WERI-Rb-1 (cell line): ENCODE data around the gene TSPAN15.

Source experiments
- DNase-seq: peaks from one replicate; pipeline ENCODE4 v3.0.0-alpha.2; 2020
- H3K27ac ChIP-seq: fragments of 250-450 bp; sonication (Bioruptor Pico); 2 replicates; pipeline ENCODE4 v1.5.1; 2020; ENCODE audit warnings: mild to moderate bottlenecking, moderate library complexity
- H3K27me3 ChIP-seq: fragments of 250-450 bp; sonication (Bioruptor Pico); 2 replicates; pipeline ENCODE4 v1.5.1; 2021; ENCODE audit warnings: mild to moderate bottlenecking, low read depth, moderate library complexity; ENCODE audit not compliant: insufficient read depth, severe bottlenecking
- H3K36me3 ChIP-seq: fragments of 250-450 bp; sonication (Bioruptor Pico); 2 replicates; pipeline ENCODE4 v1.5.1; 2020; ENCODE audit warnings: mild to moderate bottlenecking, moderate library complexity
- H3K4me3 ChIP-seq: 2 replicates; pipeline ENCODE4 v1.5.1; 2011; ENCODE audit warnings: low read depth, mild to moderate bottlenecking, control low read depth, low read length
- H3K9me3 ChIP-seq: fragments of 250-450 bp; sonication (Bioruptor Pico); 2 replicates; pipeline ENCODE4 v1.5.1; 2021; ENCODE audit warnings: mild to moderate bottlenecking, moderate library complexity; ENCODE audit not compliant: severe bottlenecking
- TF ChIP-seq, protein P1 (sequence below): IDR thresholded peaks from 2 replicates; pipeline ENCODE4 v1.5.1; 2011; ENCODE audit warnings: low read depth, mild to moderate bottlenecking, control low read depth, inconsistent platforms, low read length

The TSPAN15 gene

GRCh38 chr10:69457771-69458237 lies 6.5 kb downstream of the TSPAN15 start:
- no peak overlapping the region for H3K4me3 ChIP-seq
- TF ChIP-seq, protein P1, sequence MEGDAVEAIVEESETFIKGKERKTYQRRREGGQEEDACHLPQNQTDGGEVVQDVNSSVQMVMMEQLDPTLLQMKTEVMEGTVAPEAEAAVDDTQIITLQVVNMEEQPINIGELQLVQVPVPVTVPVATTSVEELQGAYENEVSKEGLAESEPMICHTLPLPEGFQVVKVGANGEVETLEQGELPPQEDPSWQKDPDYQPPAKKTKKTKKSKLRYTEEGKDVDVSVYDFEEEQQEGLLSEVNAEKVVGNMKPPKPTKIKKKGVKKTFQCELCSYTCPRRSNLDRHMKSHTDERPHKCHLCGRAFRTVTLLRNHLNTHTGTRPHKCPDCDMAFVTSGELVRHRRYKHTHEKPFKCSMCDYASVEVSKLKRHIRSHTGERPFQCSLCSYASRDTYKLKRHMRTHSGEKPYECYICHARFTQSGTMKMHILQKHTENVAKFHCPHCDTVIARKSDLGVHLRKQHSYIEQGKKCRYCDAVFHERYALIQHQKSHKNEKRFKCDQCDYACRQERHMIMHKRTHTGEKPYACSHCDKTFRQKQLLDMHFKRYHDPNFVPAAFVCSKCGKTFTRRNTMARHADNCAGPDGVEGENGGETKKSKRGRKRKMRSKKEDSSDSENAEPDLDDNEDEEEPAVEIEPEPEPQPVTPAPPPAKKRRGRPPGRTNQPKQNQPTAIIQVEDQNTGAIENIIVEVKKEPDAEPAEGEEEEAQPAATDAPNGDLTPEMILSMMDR = no peak
- H3K27me3 ChIP-seq = no peaks in the 10 kb centered on the region
- H3K36me3 ChIP-seq = no peaks in the 10 kb centered on the region; the same call in 1 of the 2 replicates
- H3K27ac ChIP-seq = peak overlapping the region; percentile 55
- no peaks in the 10 kb centered on the region for H3K9me3 ChIP-seq
- peak; percentile 56 for DNase-seq

- TF ChIP-seq, protein P1 = no peak
- DNase-seq = peak; percentile 55
- Histone ChIP-seq H3K4me3 (no peak overlapping the region), H3K9me3 (no peaks in the 10 kb centered on the region), H3K27me3 (no peaks in the 10 kb centered on the region), H3K36me3 (no peaks in the 10 kb centered on the region; the same call in 1 of the 2 replicates), H3K27ac (peak overlapping the region; percentile 55)
Observed at GRCh38 chr10:69458430-69459100, 7.3 kb downstream of the TSPAN15 start.

GRCh38 chr10:69459101-69459790 lies 8.0 kb downstream of the TSPAN15 start:
- no peaks in the 10 kb centered on the region for H3K9me3 ChIP-seq
- no peak for DNase-seq
- TF ChIP-seq, protein P1 = no peak
- no peaks in the 10 kb centered on the region; the same call in 1 of the 2 replicates for H3K36me3 ChIP-seq
- H3K4me3 ChIP-seq = no peak overlapping the region
- H3K27me3 ChIP-seq = no peaks in the 10 kb centered on the region
- no peak overlapping the region; the same call in 1 of the 2 replicates for H3K27ac ChIP-seq

- H3K9me3 ChIP-seq = no peaks in the 10 kb centered on the region
- TF ChIP-seq, protein P1 = no peak
- peak; percentile 27 for DNase-seq
- H3K27ac ChIP-seq = no peak overlapping the region
- no peaks in the 10 kb centered on the region; the same call in 1 of the 2 replicates for H3K36me3 ChIP-seq
- no peaks in the 10 kb centered on the region for H3K27me3 ChIP-seq
- no peak overlapping the region for H3K4me3 ChIP-seq
Observed at GRCh38 chr10:69459893-69460575, 8.8 kb downstream of the TSPAN15 start.

DNA sequence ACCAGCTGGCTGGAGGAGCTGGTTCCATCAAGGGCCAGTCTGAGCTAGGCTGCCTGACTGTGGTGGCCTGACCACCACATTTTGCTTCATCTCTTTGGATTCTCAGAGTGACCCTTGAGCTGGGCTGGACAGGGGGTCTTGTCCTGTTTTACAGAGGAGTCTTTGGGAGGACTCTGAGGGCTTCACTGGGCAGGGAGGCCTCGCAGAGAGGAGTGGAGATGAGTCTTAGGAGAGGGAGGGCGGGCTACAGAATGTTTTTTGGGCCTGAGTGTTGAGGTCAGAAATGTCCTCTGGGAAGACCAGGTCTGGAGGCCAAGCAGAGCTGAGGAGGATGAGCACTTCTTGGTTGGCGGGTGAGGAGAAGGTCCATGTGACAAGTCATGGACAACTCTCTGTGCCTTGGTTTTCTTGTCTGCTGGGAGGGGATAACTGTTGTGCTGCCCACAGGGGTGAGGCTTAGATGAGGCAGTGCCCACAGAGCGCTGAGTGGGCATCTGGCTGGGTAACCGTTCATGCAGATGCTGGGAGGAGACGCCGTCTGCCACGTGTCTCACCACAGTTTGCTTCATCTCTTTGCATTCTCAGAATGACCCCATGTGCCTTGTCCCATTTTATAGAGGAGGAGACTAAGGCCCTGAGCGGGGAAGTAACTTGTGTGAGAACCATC lies 9.4 kb downstream of the TSPAN15 start:
- no peak for DNase-seq
- H3K27ac ChIP-seq = no peak overlapping the region
- TF ChIP-seq, protein P1 = no peak
- no peaks in the 10 kb centered on the region for H3K27me3 ChIP-seq
- H3K4me3 ChIP-seq = no peak overlapping the region
- no peaks in the 10 kb centered on the region for H3K9me3 ChIP-seq
- no peaks in the 10 kb centered on the region; the same call in 1 of the 2 replicates for H3K36me3 ChIP-seq
